ENCODE data around the gene SLC10A1.

GRCh38 chr14:69769623-69770022, 27.4 kb downstream of the SLC10A1 start:
- TF ChIP-seq CTCF (IDR thresholded peaks at IDR 0.05; ENCODE audit: low read depth, low read length, missing input control), result no peak
- no peak for TF ChIP-seq RXRA (IDR thresholded peaks at IDR 0.05)
- TF ChIP-seq YY1 (IDR thresholded peaks at IDR 0.05), result no peak
- no peak for TF ChIP-seq SP1 (IDR thresholded peaks at IDR 0.05)
- TF ChIP-seq MAX (IDR thresholded peaks at IDR 0.05), result no peak
- TF ChIP-seq, protein P1, sequence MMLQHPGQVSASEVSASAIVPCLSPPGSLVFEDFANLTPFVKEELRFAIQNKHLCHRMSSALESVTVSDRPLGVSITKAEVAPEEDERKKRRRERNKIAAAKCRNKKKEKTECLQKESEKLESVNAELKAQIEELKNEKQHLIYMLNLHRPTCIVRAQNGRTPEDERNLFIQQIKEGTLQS (IDR thresholded peaks at IDR 0.05), result no peak
- TF ChIP-seq REST (IDR thresholded peaks at IDR 0.05), result no peak
- no peak for TF ChIP-seq JUND (IDR thresholded peaks at IDR 0.05)
